ENCODE data around the gene TRAF2.
A peak's percentile ranks its signal among the peaks of the same experiment; 100 is the strongest.

TRAF2 gene

GRCh38 chr9:136854113-136854841 lies 32.0 kb upstream of the TRAF2 start:
- FAIRE-seq: no peak
- no peak for DNase-seq (ENCODE audit: insufficient read length, low spot score)
- TF ChIP-seq PAX5 (IDR thresholded peaks at IDR 0.05; ENCODE audit: insufficient read depth, low read length, severe bottlenecking) (no peak), POU2F2 (IDR thresholded peaks at IDR 0.05; ENCODE audit: low read depth, low read length) (no peak), TAF1 (IDR thresholded peaks at IDR 0.05; ENCODE audit: low read depth, low read length) (no peak), SPI1 (IDR thresholded peaks at IDR 0.05; ENCODE audit: low read depth, low read length) (no peak), POLR2A (IDR thresholded peaks at IDR 0.05; ENCODE audit: low read depth, low read length) (no peak), POLR2AphosphoS5 (IDR thresholded peaks at IDR 0.05; ENCODE audit: low read depth, low read length) (no peak)

- FAIRE-seq: no peak
- no peak for DNase-seq (ENCODE audit: insufficient read length, low spot score)
- TF ChIP-seq POLR2AphosphoS5 (IDR thresholded peaks at IDR 0.05; ENCODE audit: low read depth, low read length) (no peak), POU2F2 (IDR thresholded peaks at IDR 0.05; ENCODE audit: low read depth, low read length) (no peak), PAX5 (IDR thresholded peaks at IDR 0.05; ENCODE audit: insufficient read depth, low read length, severe bottlenecking) (no peak), POLR2A (IDR thresholded peaks at IDR 0.05; ENCODE audit: low read depth, low read length) (no peak), SPI1 (IDR thresholded peaks at IDR 0.05; ENCODE audit: low read depth, low read length) (no peak), TAF1 (IDR thresholded peaks at IDR 0.05; ENCODE audit: low read depth, low read length) (no peak)
Observed at GRCh38 chr9:136854842-136855460, 31.4 kb upstream of the TRAF2 start.

GRCh38 chr9:136855461-136856078 lies 30.7 kb upstream of the TRAF2 start:
- TF ChIP-seq TAF1 (IDR thresholded peaks at IDR 0.05; ENCODE audit: low read depth, low read length): no peak
- no peak for TF ChIP-seq POU2F2 (IDR thresholded peaks at IDR 0.05; ENCODE audit: low read depth, low read length)
- no peak for TF ChIP-seq SPI1 (IDR thresholded peaks at IDR 0.05; ENCODE audit: low read depth, low read length)
- no peak; the same call in 1 of the 2 replicates for TF ChIP-seq POLR2A (IDR thresholded peaks at IDR 0.05; ENCODE audit: low read depth, low read length)
- TF ChIP-seq PAX5 (IDR thresholded peaks at IDR 0.05; ENCODE audit: insufficient read depth, low read length, severe bottlenecking): no peak
- no peak; the same call in 1 of the 2 replicates for TF ChIP-seq POLR2AphosphoS5 (IDR thresholded peaks at IDR 0.05; ENCODE audit: low read depth, low read length)
- DNase-seq (ENCODE audit: insufficient read length, low spot score) (no peak), FAIRE-seq (no peak)

- TF ChIP-seq POU2F2 (IDR thresholded peaks at IDR 0.05; ENCODE audit: low read depth, low read length) (no peak), TAF1 (IDR thresholded peaks at IDR 0.05; ENCODE audit: low read depth, low read length) (no peak)
- no peak for FAIRE-seq
- no peak for DNase-seq (ENCODE audit: insufficient read length, low spot score)
Observed at GRCh38 chr9:136856079-136856476, 30.2 kb upstream of the TRAF2 start.

GRCh38 chr9:136856541-136857141 lies 29.7 kb upstream of the TRAF2 start:
- FAIRE-seq (no peak), DNase-seq (ENCODE audit: insufficient read length, low spot score) (no peak)
- TF ChIP-seq TAF1 (IDR thresholded peaks at IDR 0.05; ENCODE audit: low read depth, low read length) (no peak), POLR2A (IDR thresholded peaks at IDR 0.05; ENCODE audit: low read depth, low read length) (no peak), POU2F2 (IDR thresholded peaks at IDR 0.05; ENCODE audit: low read depth, low read length) (no peak), PAX5 (IDR thresholded peaks at IDR 0.05; ENCODE audit: insufficient read depth, low read length, severe bottlenecking) (no peak), SPI1 (IDR thresholded peaks at IDR 0.05; ENCODE audit: low read depth, low read length) (no peak), POLR2AphosphoS5 (IDR thresholded peaks at IDR 0.05; ENCODE audit: low read depth, low read length) (no peak)

- TF ChIP-seq POLR2A (IDR thresholded peaks at IDR 0.05; ENCODE audit: low read depth, low read length): no peak
- DNase-seq (ENCODE audit: insufficient read length, low spot score): no peak
- FAIRE-seq: no peak
Observed at GRCh38 chr9:136857166-136857565, 29.1 kb upstream of the TRAF2 start.

GRCh38 chr9:136857581-136858412 lies 28.5 kb upstream of the TRAF2 start:
- FAIRE-seq (no peak), DNase-seq (ENCODE audit: insufficient read length, low spot score) (no peak)
- TF ChIP-seq POLR2A (IDR thresholded peaks at IDR 0.05; ENCODE audit: low read depth, low read length) (no peak), POLR2AphosphoS5 (IDR thresholded peaks at IDR 0.05; ENCODE audit: low read depth, low read length) (0 out of 2 replicates have a peak, but pooled peaks have one; percentile 30)

GRCh38 chr9:136858452-136858843 lies 27.9 kb upstream of the TRAF2 start:
- no peak for FAIRE-seq
- no peak for DNase-seq (ENCODE audit: insufficient read length, low spot score)
- TF ChIP-seq TAF1 (IDR thresholded peaks at IDR 0.05; ENCODE audit: low read depth, low read length) (no peak), PAX5 (IDR thresholded peaks at IDR 0.05; ENCODE audit: insufficient read depth, low read length, severe bottlenecking) (no peak)

GRCh38 chr9:136858844-136859757 lies 27.2 kb upstream of the TRAF2 start:
- no peak for DNase-seq (ENCODE audit: insufficient read length, low spot score)
- FAIRE-seq: no peak
- no peak for TF ChIP-seq PAX5 (IDR thresholded peaks at IDR 0.05; ENCODE audit: insufficient read depth, low read length, severe bottlenecking)
- TF ChIP-seq POU2F2 (IDR thresholded peaks at IDR 0.05; ENCODE audit: low read depth, low read length): no peak
- no peak; the same call in 1 of the 2 replicates for TF ChIP-seq POLR2AphosphoS5 (IDR thresholded peaks at IDR 0.05; ENCODE audit: low read depth, low read length)
- no peak for TF ChIP-seq POLR2A (IDR thresholded peaks at IDR 0.05; ENCODE audit: low read depth, low read length)
- no peak for TF ChIP-seq SPI1 (IDR thresholded peaks at IDR 0.05; ENCODE audit: low read depth, low read length)
- no peak for TF ChIP-seq TAF1 (IDR thresholded peaks at IDR 0.05; ENCODE audit: low read depth, low read length)
